SH-SY5Y (cell line): ENCODE data around the gene PRICKLE4.

Source experiments
- GATA2 ChIP-seq: IDR thresholded peaks from 2 replicates; pipeline ENCODE4 v1.6.1; 2011; ENCODE audit warnings: mild to moderate bottlenecking, low read depth, low read length
- GATA3 ChIP-seq: IDR thresholded peaks from 2 replicates; pipeline ENCODE4 v1.6.1; 2011; ENCODE audit warnings: low read depth, mild to moderate bottlenecking, low read length, moderate library complexity

GRCh38 chr6:41744236-41744787, 36.3 kb upstream of the PRICKLE4 start:
- TF ChIP-seq GATA2 (no peak), GATA3 (no peak)
